ENCODE measurements around the gene KRT82. TPM values are rescaled to one million over a fixed set of nuclear protein-coding genes. Genes with fewer than 3 reads are reported as not detected.

Gene KRT82
- total RNA-seq, 1 donor from 2014 or later: not detected

GRCh38 chr12:52372216-52373154 lies 33.6 kb downstream of the KRT82 start:
- ATAC-seq (ENCODE audit: low read depth): peak; percentile 25

GRCh38 chr12:52371716-52372115 lies 34.4 kb downstream of the KRT82 start:
- peaks cover 19% of the 10 kb centered on the region for H3K27me3 Mint-ChIP-seq
- DNase-seq: no peak
- no peak for TF ChIP-seq CTCF (IDR thresholded peaks at IDR 0.05)
- H3K27ac Mint-ChIP-seq: no peak overlapping the region
- intact Hi-C loops (cut with micrococcal nuclease): loop anchor here (1.0 to 2.0 kb wide), 3 partner anchors 499 to 610 kb away; no protein-coding TSS in a partner anchor
- H3K9me3 Mint-ChIP-seq: peaks cover 6% of the 10 kb centered on the region
- H3K4me1 Mint-ChIP-seq: no peaks in the 10 kb centered on the region
- H3K4me3 Mint-ChIP-seq: no peak overlapping the region
- ChIA-PET CTCF (interaction anchor here (1.4 kb wide), 1 partner anchor 508 kb away, joined by 5 read pairs; no protein-coding TSS in a partner anchor), POLR2A (no interaction called here)
- no peak for ATAC-seq (ENCODE audit: low read depth)
- no peaks in the 10 kb centered on the region for H3K36me3 Mint-ChIP-seq (ENCODE audit: low read depth)

More at GRCh38 chr12:52372216-52373154, 33.6 kb downstream of the KRT82 start:
- intact Hi-C loops (cut with micrococcal nuclease): loop anchor here (1.0 to 2.0 kb wide), 3 partner anchors 498 to 609 kb away; no protein-coding TSS in a partner anchor
- peaks cover 6% of the 10 kb centered on the region for H3K9me3 Mint-ChIP-seq
- no peak for DNase-seq
- H3K27ac Mint-ChIP-seq: no peak overlapping the region
- H3K4me1 Mint-ChIP-seq: no peaks in the 10 kb centered on the region
- peaks cover 23% of the 10 kb centered on the region for H3K27me3 Mint-ChIP-seq
- H3K36me3 Mint-ChIP-seq (ENCODE audit: low read depth): no peaks in the 10 kb centered on the region
- POLR2A ChIA-PET: no interaction called here
- TF ChIP-seq CTCF (IDR thresholded peaks at IDR 0.05): no peak
- H3K4me3 Mint-ChIP-seq: no peak overlapping the region
- CTCF ChIA-PET: interaction anchor here (0.7 to 1.5 kb wide), 4 partner anchors 11 to 507 kb away, joined by 3 to 6 read pairs (median 4); no protein-coding TSS in a partner anchor

GRCh38 chr12:52370926-52371608 lies 35.1 kb downstream of the KRT82 start:
- DNase-seq (no peak), ATAC-seq (ENCODE audit: low read depth) (no peak)
- no peak for TF ChIP-seq CTCF (IDR thresholded peaks at IDR 0.05)
- H3K27me3 Mint-ChIP-seq: peaks cover 16% of the 10 kb centered on the region
- H3K4me3 Mint-ChIP-seq: no peak overlapping the region
- POLR2A ChIA-PET: no interaction called here
- no peaks in the 10 kb centered on the region for H3K4me1 Mint-ChIP-seq
- peaks cover 6% of the 10 kb centered on the region for H3K9me3 Mint-ChIP-seq
- CTCF ChIA-PET: no interaction called here
- intact Hi-C loops (cut with micrococcal nuclease): no loop called here
- no peaks in the 10 kb centered on the region for H3K36me3 Mint-ChIP-seq (ENCODE audit: low read depth)
- H3K27ac Mint-ChIP-seq: no peak overlapping the region

GRCh38 chr12:52369809-52370208 lies 36.3 kb downstream of the KRT82 start:
- ChIA-PET CTCF (interaction anchor here (1.2 kb wide), 1 partner anchor 501 kb away, joined by 3 read pairs; no protein-coding TSS in a partner anchor), POLR2A (no interaction called here)
- ATAC-seq (ENCODE audit: low read depth) (no peak), DNase-seq (no peak)
- intact Hi-C loops (cut with micrococcal nuclease): no loop called here
- Mint-ChIP-seq H3K27ac (no peak overlapping the region), H3K9me3 (peaks cover 6% of the 10 kb centered on the region), H3K4me1 (no peaks in the 10 kb centered on the region), H3K36me3 (ENCODE audit: low read depth) (no peaks in the 10 kb centered on the region), H3K27me3 (peaks cover 16% of the 10 kb centered on the region), H3K4me3 (no peak overlapping the region)
- TF ChIP-seq CTCF (IDR thresholded peaks at IDR 0.05): no peak

GRCh38 chr12:52369211-52369610 lies 36.9 kb downstream of the KRT82 start:
- intact Hi-C loops (cut with micrococcal nuclease): no loop called here
- TF ChIP-seq CTCF (IDR thresholded peaks at IDR 0.05): no peak
- CTCF ChIA-PET: interaction anchor here (1.2 kb wide), 1 partner anchor 501 kb away, joined by 3 read pairs; no protein-coding TSS in a partner anchor
- no peaks in the 10 kb centered on the region for H3K4me1 Mint-ChIP-seq
- peaks cover 4% of the 10 kb centered on the region for H3K9me3 Mint-ChIP-seq
- DNase-seq (no peak), ATAC-seq (ENCODE audit: low read depth) (no peak)
- peaks cover 16% of the 10 kb centered on the region for H3K27me3 Mint-ChIP-seq
- no peak overlapping the region for H3K27ac Mint-ChIP-seq
- no peak overlapping the region for H3K4me3 Mint-ChIP-seq
- POLR2A ChIA-PET: interaction anchor here (0.6 kb wide), 1 partner anchor 345 kb away, joined by 5 read pairs; no protein-coding TSS in a partner anchor
- H3K36me3 Mint-ChIP-seq (ENCODE audit: low read depth): no peaks in the 10 kb centered on the region
